ENCODE data around the gene CFAP65.

CFAP65 gene

GRCh38 chr2:218995561-218995960, 45.8 kb downstream of the CFAP65 start:
- FAIRE-seq = no peak
- no peak for DNase-seq (ENCODE audit: insufficient read length, low spot score)

DNA sequence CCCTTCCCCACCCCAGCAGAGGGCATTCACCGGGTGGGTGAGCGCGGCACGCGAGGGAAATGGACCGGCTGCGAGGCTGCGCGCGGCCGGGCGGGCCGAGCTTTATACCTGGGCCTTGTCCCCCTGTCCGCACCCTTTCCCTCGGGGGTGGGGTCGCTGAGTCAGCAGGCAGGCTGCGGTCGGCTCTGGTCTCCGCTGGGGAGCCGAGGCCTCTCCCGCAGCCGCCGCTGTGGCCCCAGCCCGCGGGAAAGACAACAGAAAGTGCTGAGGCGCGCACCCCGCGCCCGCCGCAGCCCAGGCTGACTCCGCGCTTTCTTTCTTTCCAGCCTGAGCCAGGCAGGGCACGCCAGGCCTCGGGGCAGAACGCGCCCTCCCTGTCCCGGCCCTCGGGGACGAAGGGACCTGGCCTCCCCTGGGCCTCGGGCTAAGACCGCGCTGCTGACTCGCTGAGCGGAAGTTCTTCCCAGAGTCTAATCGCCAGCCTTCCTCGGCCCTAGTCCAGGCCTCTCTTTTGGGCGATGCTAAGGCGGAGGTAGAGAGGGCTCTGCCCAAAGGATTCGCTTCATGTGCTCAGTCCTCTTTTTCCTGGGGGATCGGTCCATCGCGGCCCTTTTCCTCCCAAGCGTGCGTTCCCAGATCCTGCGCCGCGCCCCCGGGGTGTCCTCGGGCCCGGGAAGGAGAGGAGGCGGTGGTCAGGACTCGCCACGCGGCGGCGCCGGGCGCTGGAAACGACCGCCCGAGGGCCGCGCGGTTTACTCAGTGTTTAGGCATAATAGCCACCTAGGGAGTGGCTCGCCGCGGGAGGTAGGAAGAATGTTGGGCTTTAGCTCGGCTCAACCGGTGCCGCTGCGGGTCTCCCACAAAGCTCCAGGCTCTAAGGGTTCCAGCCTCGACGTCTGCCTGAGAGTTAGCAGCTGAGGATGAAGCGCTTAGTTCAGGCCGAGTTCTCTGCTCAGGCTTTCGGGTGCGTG, 47.7 kb downstream of the CFAP65 start, which contains the start of gene CRYBA2:
Gene CRYBA2 (minus strand): TSS at position 78 of the 971 bp plus-strand sequence. CDS start 246 bp downstream, outside the sequence.
- DNase-seq (ENCODE audit: insufficient read length, low spot score) (no peak), FAIRE-seq (no peak)

- FAIRE-seq = no peak
These were observed 48.5 kb downstream of the CFAP65 start for GRCh38 chr2:218992703-218993344.

GRCh38 chr2:218992196-218992595, 49.1 kb downstream of the CFAP65 start:
- DNase-seq (ENCODE audit: insufficient read length, low spot score) = no peak
- FAIRE-seq = no peak

More at GRCh38 chr2:218992703-218993344, 48.5 kb downstream of the CFAP65 start:
- no peak for DNase-seq (ENCODE audit: insufficient read length, low spot score)

DNA sequence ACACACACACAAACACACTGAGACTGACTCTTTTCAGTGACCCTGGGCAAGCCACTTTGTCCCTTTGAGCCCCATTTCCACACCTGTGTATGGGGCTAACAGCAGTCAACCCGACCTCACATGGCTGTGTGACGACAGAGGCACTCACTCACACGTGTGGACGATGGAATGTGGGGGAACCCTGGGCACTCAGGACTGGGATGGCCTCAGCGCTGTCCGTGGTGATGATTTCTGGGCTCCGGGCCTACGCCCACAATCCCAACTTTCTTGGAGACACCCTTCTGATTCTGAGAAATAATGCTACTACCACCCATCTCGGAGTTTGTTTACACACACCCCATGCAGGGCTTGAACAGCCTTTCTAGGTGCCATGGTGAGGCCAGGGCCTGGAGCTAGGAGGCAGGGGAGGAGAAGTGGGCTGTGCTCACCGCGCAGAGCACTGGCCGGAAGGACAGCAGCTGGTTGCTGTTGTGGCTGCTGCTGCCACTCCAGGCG, 49.6 kb downstream of the CFAP65 start:
- no peak for FAIRE-seq
- no peak for DNase-seq (ENCODE audit: insufficient read length, low spot score)

- no peak for FAIRE-seq
- no peak for DNase-seq (ENCODE audit: insufficient read length, low spot score)
These were observed 50.7 kb downstream of the CFAP65 start for GRCh38 chr2:218990612-218991011.

DNA sequence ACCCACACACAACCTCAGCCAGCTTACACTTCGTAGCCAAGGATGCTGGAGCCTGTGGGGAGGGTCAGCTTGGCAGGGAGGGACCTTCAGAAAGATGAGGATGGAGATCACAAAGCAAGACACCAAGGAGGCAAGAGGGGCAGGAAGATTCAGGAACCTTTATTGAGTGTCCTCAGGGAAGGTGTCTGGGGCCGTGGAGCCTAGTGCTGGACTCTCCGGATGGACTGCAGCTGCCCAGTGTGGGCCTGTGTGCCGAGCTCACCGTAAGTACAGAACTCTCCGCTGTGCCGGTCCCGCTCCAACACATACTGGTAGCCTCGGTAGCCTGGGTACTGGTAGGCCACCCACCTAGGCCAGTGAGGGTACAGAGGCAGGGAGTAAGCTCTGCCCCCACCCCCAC, 51.3 kb downstream of the CFAP65 start:
- FAIRE-seq (no peak), DNase-seq (ENCODE audit: insufficient read length, low spot score) (no peak)

- DNase-seq (ENCODE audit: insufficient read length, low spot score) = no peak
- FAIRE-seq = no peak
These were observed 52.7 kb downstream of the CFAP65 start for GRCh38 chr2:218988650-218989049.

DNA sequence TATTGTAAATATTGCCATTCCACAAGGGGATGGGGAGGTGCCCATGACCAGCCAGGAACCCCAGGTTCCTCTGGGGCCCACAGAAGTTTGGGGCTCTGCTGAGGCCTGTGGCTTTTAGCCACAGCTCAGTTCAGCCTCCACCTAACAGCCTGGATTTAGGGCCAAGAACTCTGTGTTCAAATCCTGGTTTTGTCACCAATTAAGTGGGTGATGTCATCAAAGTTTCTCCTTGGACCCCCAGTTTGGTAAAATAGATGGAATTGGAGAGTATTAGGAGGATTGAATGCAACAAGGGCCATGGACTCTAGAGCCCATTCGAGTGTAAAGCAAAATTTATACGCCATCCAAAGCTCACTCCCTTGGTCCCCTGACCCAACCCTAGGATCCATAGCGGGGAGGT, 53.2 kb downstream of the CFAP65 start:
- FAIRE-seq (no peak), DNase-seq (ENCODE audit: insufficient read length, low spot score) (no peak)

DNA sequence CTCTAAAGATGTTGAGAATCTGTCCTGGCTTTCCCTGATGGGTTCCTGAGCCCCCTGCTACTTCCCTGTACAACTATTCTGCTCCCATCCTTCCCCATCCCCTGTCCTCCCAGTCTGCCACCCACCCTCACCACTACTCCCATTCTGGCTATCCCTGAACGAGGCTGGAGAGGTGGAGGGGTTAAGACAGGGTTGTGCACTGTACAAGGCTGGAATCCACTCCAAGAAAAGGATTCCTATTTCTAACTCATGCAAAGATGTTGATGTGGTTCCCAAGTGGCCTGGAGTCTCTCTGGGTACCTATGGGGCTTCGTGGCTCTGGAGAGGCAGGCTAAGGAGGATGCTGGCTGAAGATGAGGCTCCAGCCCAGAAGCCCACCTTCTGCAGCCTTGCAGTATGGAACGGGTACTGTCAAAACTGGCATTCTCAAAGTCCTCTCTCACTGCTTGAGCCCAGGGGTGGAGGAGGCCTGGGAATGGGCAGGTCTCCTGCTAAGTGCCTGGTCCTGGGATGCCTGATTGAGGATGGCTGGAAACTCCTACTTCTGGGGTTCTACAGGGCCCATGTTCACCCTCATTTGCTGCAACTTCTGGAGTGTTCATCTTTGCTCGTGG, 55.1 kb downstream of the CFAP65 start:
- DNase-seq (ENCODE audit: insufficient read length, low spot score) (no peak), FAIRE-seq (no peak)

GRCh38 chr2:218985325-218986091, 55.8 kb downstream of the CFAP65 start:
- no peak for FAIRE-seq
- DNase-seq (ENCODE audit: insufficient read length, low spot score) = no peak

DNA sequence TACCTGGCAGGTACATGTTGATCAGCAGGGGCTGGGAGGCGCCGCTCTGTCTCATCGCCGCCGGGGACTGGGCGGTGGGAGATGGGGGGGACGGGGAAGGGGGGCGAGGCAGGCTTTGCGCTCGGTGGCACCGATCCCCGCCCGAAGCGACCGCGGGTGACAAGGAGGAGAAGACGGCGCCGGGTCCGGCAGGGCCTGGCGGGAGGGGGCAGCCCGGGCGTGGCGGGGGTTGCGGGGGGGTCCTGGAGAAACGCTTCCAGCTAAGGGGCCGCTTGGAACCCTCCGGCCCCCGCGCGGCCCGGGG, 56.3 kb downstream of the CFAP65 start, which contains the start of gene FEV:
Gene FEV (minus strand): TSS at position 164 of the 304 bp plus-strand sequence. CDS start 109 bp downstream, at position 55.
- FAIRE-seq (no peak), DNase-seq (ENCODE audit: insufficient read length, low spot score) (no peak)

- FAIRE-seq (no peak), DNase-seq (ENCODE audit: insufficient read length, low spot score) (no peak)
These were observed 56.9 kb downstream of the CFAP65 start for GRCh38 chr2:218984239-218985020.

DNA sequence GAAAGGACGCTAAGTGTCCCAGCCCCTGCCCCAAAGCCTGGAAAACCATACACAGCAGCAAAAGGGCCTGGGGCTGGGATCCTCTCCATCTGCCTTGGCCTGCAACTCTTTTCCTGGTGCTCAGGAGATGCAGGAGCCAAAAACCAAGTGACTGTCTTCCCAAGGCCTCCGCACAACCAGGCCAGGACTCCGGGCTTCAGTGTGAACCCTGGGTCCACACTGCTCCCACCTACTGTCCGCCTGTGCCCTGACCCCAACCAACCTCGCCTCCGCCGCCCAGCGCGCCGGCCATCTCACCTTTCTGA, 57.4 kb downstream of the CFAP65 start:
- no peak for DNase-seq (ENCODE audit: insufficient read length, low spot score)
- no peak for FAIRE-seq

GRCh38 chr2:218983263-218983933, 57.9 kb downstream of the CFAP65 start:
- FAIRE-seq = no peak
- DNase-seq (ENCODE audit: insufficient read length, low spot score) = no peak

- DNase-seq (ENCODE audit: insufficient read length, low spot score) = no peak
- FAIRE-seq = no peak
These were observed 58.6 kb downstream of the CFAP65 start for GRCh38 chr2:218982586-218983262.

- FAIRE-seq = no peak
- DNase-seq (ENCODE audit: insufficient read length, low spot score) = no peak
These were observed 59.3 kb downstream of the CFAP65 start for GRCh38 chr2:218981881-218982585.

- DNase-seq (ENCODE audit: insufficient read length, low spot score) = no peak
- no peak for FAIRE-seq
These were observed 59.9 kb downstream of the CFAP65 start for GRCh38 chr2:218981390-218981880.

All from GM19239 (cell line).